SK-N-SH treated with all-trans-retinoic acid at 6 μM for 48 hours (cell line): ENCODE results near the gene TWIST1.
A peak's percentile ranks its signal among the peaks of the same experiment; 100 is the strongest.

Source experiments
- ATAC-seq: fragments of 200-7000 bp; cut with Tn5 transposase; 3 replicates; pipeline ENCODE4 v1.9.1; 2020; ENCODE audit warnings: mild to moderate bottlenecking, moderate library complexity
- ARNTL ChIP-seq: fragments of 450-650 bp; formaldehyde crosslinking; IDR thresholded peaks from 2 replicates; pipeline ENCODE4 v1.5.0; 2020; ENCODE audit warnings: low read depth, mild to moderate bottlenecking, moderate library complexity, borderline replicate concordance
- BACH2 ChIP-seq: fragments of 250-450 bp; sonication (Bioruptor Pico); IDR thresholded peaks from 2 replicates; pipeline ENCODE4 v1.9.0; 2021; ENCODE audit warnings: mild to moderate bottlenecking, borderline replicate concordance
- CREB5 ChIP-seq: fragments of 250-450 bp; sonication (Bioruptor Pico); IDR thresholded peaks from 2 replicates; pipeline ENCODE4 v1.5.1; 2020; ENCODE audit warnings: low read depth, mild to moderate bottlenecking, moderate library complexity
- CSDC2 ChIP-seq: fragments of 250-450 bp; sonication (Bioruptor Pico); IDR thresholded peaks from 2 replicates; pipeline ENCODE4 v1.5.0; 2020; ENCODE audit warnings: mild to moderate bottlenecking, moderate library complexity
- CSRNP3 ChIP-seq: fragments of 250-450 bp; sonication (Bioruptor Pico); IDR thresholded peaks from 2 replicates; pipeline ENCODE4 v1.5.1; 2021; ENCODE audit warnings: mild to moderate bottlenecking, moderate library complexity
- ESRRG ChIP-seq: fragments of 250-450 bp; sonication (Bioruptor Pico); IDR thresholded peaks from 2 replicates; pipeline ENCODE4 v1.6.1; 2021; ENCODE audit warnings: mild to moderate bottlenecking
- ISL1 ChIP-seq: fragments of 250-450 bp; sonication (Bioruptor Pico); IDR thresholded peaks from 2 replicates; pipeline ENCODE4 v2.1.2; 2022; ENCODE audit warnings: mild to moderate bottlenecking, moderate library complexity
- OSR1 ChIP-seq: fragments of 250-450 bp; sonication (Bioruptor Pico); IDR thresholded peaks from 2 replicates; pipeline ENCODE4 v1.8.0; 2022; ENCODE audit warnings: moderate library complexity, mild to moderate bottlenecking, inconsistent platforms
- PATZ1 ChIP-seq: fragments of 250-450 bp; sonication (Bioruptor Pico); IDR thresholded peaks from 2 replicates; pipeline ENCODE4 v1.8.0; 2020; ENCODE audit warnings: mild to moderate bottlenecking, moderate library complexity, borderline replicate concordance
- PPARA ChIP-seq: fragments of 250-450 bp; sonication (Bioruptor Pico); IDR thresholded peaks from 2 replicates; pipeline ENCODE4 v1.5.0; 2020; ENCODE audit warnings: mild to moderate bottlenecking, borderline replicate concordance
- RARB ChIP-seq: fragments of 250-450 bp; sonication (Bioruptor Pico); IDR thresholded peaks from 2 replicates; pipeline ENCODE4 v1.8.0; 2021; ENCODE audit warnings: mild to moderate bottlenecking, moderate library complexity
- SNAI2 ChIP-seq: fragments of 250-450 bp; sonication (Bioruptor Pico); IDR thresholded peaks from 2 replicates; pipeline ENCODE4 v1.5.0; 2020; ENCODE audit warnings: mild to moderate bottlenecking, moderate library complexity
- TCF4 ChIP-seq: fragments of 250-450 bp; sonication (Bioruptor Pico); IDR thresholded peaks from 2 replicates; pipeline ENCODE4 v1.8.0; 2021; ENCODE audit warnings: mild to moderate bottlenecking, moderate library complexity, borderline replicate concordance
- TOX ChIP-seq: fragments of 250-450 bp; sonication (Bioruptor Pico); IDR thresholded peaks from 2 replicates; pipeline ENCODE4 v1.8.0; 2021; ENCODE audit warnings: mild to moderate bottlenecking, moderate library complexity, borderline replicate concordance
- TSHZ2 ChIP-seq: fragments of 250-450 bp; sonication (Bioruptor Pico); IDR thresholded peaks from 2 replicates; pipeline ENCODE4 v1.5.0; 2020; ENCODE audit warnings: mild to moderate bottlenecking, moderate library complexity
- ZC3H10 ChIP-seq: fragments of 250-450 bp; sonication (Bioruptor Pico); IDR thresholded peaks from 2 replicates; pipeline ENCODE4 v1.5.1; 2021; ENCODE audit warnings: mild to moderate bottlenecking, moderate library complexity
- ZFP3 ChIP-seq: fragments of 250-450 bp; sonication (Bioruptor Pico); IDR thresholded peaks from 2 replicates; pipeline ENCODE4 v1.5.0; 2020; ENCODE audit warnings: mild to moderate bottlenecking, moderate library complexity
- ZFP30 ChIP-seq: fragments of 450-650 bp; formaldehyde crosslinking; IDR thresholded peaks from 2 replicates; pipeline ENCODE4 v1.5.0; 2022; ENCODE audit warnings: mild to moderate bottlenecking, moderate library complexity
- ZNF565 ChIP-seq: fragments of 450-650 bp; formaldehyde crosslinking; conservative IDR thresholded peaks from 2 replicates; pipeline ENCODE4 v1.5.0; 2020; ENCODE audit warnings: low read depth, mild to moderate bottlenecking, moderate library complexity
- ZNF70 ChIP-seq: fragments of 450-650 bp; formaldehyde crosslinking; IDR thresholded peaks from 2 replicates; pipeline ENCODE4 v1.5.0; 2020; ENCODE audit warnings: mild to moderate bottlenecking, moderate library complexity
- ZNF8 ChIP-seq: fragments of 450-650 bp; formaldehyde crosslinking; IDR thresholded peaks from 2 replicates; pipeline ENCODE4 v1.5.0; 2020; ENCODE audit warnings: mild to moderate bottlenecking, moderate library complexity

Gene TWIST1

GRCh38 chr7:19094138-19094537 lies 23.3 kb downstream of the TWIST1 start:
- no peak for ATAC-seq
- TF ChIP-seq ARNTL (CRISPR knock-in tag) (no peak), RARB (CRISPR knock-in tag) (no peak), TCF4 (CRISPR knock-in tag) (no peak), ZFP30 (CRISPR knock-in tag) (no peak), OSR1 (CRISPR knock-in tag) (no peak), ZNF565 (CRISPR knock-in tag) (no peak), PPARA (CRISPR knock-in tag) (no peak), CSRNP3 (CRISPR knock-in tag) (no peak), BACH2 (CRISPR knock-in tag) (no peak), ZFP3 (CRISPR knock-in tag) (no peak), ZC3H10 (CRISPR knock-in tag) (no peak), ZNF70 (no peak), ZNF8 (no peak), TSHZ2 (no peak), ISL1 (no peak), SNAI2 (no peak)
- TF ChIP-seq, all 23 proteins: peak for 0

- ATAC-seq = no peak; the same call in 2 of the 3 replicates
- TF ChIP-seq ZNF8 = no peak
- 0 out of 2 replicates have a peak, but pooled peaks have one; percentile 21 for TF ChIP-seq ZC3H10 (CRISPR knock-in tag)
- 0 out of 2 replicates have a peak, but pooled peaks have one; percentile 17 for TF ChIP-seq CREB5 (CRISPR knock-in tag)
Observed at GRCh38 chr7:19091550-19092200, 25.8 kb downstream of the TWIST1 start.

GRCh38 chr7:19090526-19090925 lies 26.9 kb downstream of the TWIST1 start:
- ATAC-seq = peak; percentile 83
- TF ChIP-seq ZC3H10 (CRISPR knock-in tag) (no peak), SNAI2 (peak; percentile 42; the same call in 1 of the 2 replicates), TCF4 (CRISPR knock-in tag) (peak; percentile 41; the same call in 1 of the 2 replicates), CSRNP3 (CRISPR knock-in tag) (peak; percentile 15; the same call in 1 of the 2 replicates), ISL1 (peak; percentile 59; the same call in 1 of the 2 replicates)

GRCh38 chr7:19089797-19090196 lies 27.6 kb downstream of the TWIST1 start:
- ATAC-seq = peak; percentile 55
- no peak for TF ChIP-seq ZC3H10 (CRISPR knock-in tag)
- TF ChIP-seq ZNF8 = no peak
- no peak for TF ChIP-seq ZNF565 (CRISPR knock-in tag)
- no peak for TF ChIP-seq PATZ1 (CRISPR knock-in tag)
- TF ChIP-seq RARB (CRISPR knock-in tag) = no peak
- no peak for TF ChIP-seq ISL1
- no peak for TF ChIP-seq TCF4 (CRISPR knock-in tag)
- TF ChIP-seq ZNF70 = no peak
- no peak for TF ChIP-seq TOX (CRISPR knock-in tag)
- TF ChIP-seq PPARA (CRISPR knock-in tag) = no peak
- no peak for TF ChIP-seq ESRRG (CRISPR knock-in tag)
- TF ChIP-seq ZFP30 (CRISPR knock-in tag) = no peak
- TF ChIP-seq SNAI2 = no peak
- no peak for TF ChIP-seq CSDC2
- no peak for TF ChIP-seq CSRNP3 (CRISPR knock-in tag)
